GM12873 (cell line): ENCODE data around the gene RYR3.

Experiments used
- CTCF ChIP-seq: IDR thresholded peaks from 2 replicates; pipeline ENCODE4 v1.5.1; 2012; ENCODE audit warnings: low read depth, mild to moderate bottlenecking, moderate library complexity, low read length, control low read depth; ENCODE audit not compliant: insufficient read depth; ENCODE audit errors: missing control alignments

Gene RYR3

GRCh38 chr15:33680336-33680735, 369.6 kb downstream of the RYR3 start:
- no peak for TF ChIP-seq CTCF

- TF ChIP-seq CTCF = no peak
Observed at GRCh38 chr15:33693166-33693800, 382.5 kb downstream of the RYR3 start.

- no peak for TF ChIP-seq CTCF
Observed at GRCh38 chr15:33698126-33698525, 387.4 kb downstream of the RYR3 start.

- no peak for TF ChIP-seq CTCF
Observed at GRCh38 chr15:33699145-33699544, 388.4 kb downstream of the RYR3 start.

GRCh38 chr15:33699691-33700447, 389.1 kb downstream of the RYR3 start:
- no peak for TF ChIP-seq CTCF

GRCh38 chr15:33700695-33701303, 390.0 kb downstream of the RYR3 start:
- TF ChIP-seq CTCF = peak; percentile 100

GRCh38 chr15:33701304-33701696, 390.5 kb downstream of the RYR3 start:
- no peak for TF ChIP-seq CTCF
